Right lobe of liver (tissue), 6 donors: ENCODE measurements around the gene EPS8L3. TPM values are rescaled to one million over a fixed set of nuclear protein-coding genes. Genes with fewer than 3 reads are reported as not detected.

Source experiments
- ATAC-seq, 4 donors: fragments of 200-7000 bp; cut with Tn5 transposase; one replicate each; pipeline ENCODE4 v1.9.1; 2020; ENCODE audit warnings: mild to moderate bottlenecking in 4 of 4, moderate library complexity in 4 of 4
- DNase-seq, 3 donors: peaks; one replicate each; pipeline ENCODE4 v3.0.0-alpha.2; 2020
- H3K27ac ChIP-seq, 3 donors: fragments of 200-600 bp; one replicate each; pipeline ENCODE4 v1.8.0; 2022
- H3K27me3 ChIP-seq, 2 donors: fragments of 200-600 bp; one replicate each; pipeline ENCODE4 v1.8.0; 2022
- H3K36me3 ChIP-seq, 4 donors: fragments of 200-600 bp; sonication (generic) in 1 of 4; one replicate each; pipeline versions ENCODE4 v1.5.1 to v1.8.0; 2017 to 2022; ENCODE audit warnings: control low read depth in 1 of 4
- H3K4me1 ChIP-seq, 4 donors: fragments of 200-600 bp; sonication (generic) in 1 of 4; one replicate each; pipeline versions ENCODE4 v1.5.1 to v1.8.0; 2017 to 2022; ENCODE audit warnings: control low read depth in 1 of 4
- H3K4me3 ChIP-seq, 3 donors: fragments of 200-600 bp; one replicate each; pipeline ENCODE4 v1.8.0; 2022
- H3K9me3 ChIP-seq, 4 donors: fragments of 200-600 bp; sonication (generic) in 1 of 4; one replicate each; pipeline versions ENCODE4 v1.5.1 to v1.8.0; 2017 to 2022; ENCODE audit warnings: control low read depth in 1 of 4
- CTCF ChIP-seq, 4 donors: fragments of 200-600 bp in 3 of 4; fragments of 450-650 bp in 1 of 4; IDR thresholded peaks; one replicate each; pipeline versions ENCODE4 v1.5.1 to v1.8.0; 2016 to 2022; ENCODE audit warnings: antibody characterized with exemption in 4 of 4, mild to moderate bottlenecking in 2 of 4
- POLR2A ChIP-seq: fragments of 450-650 bp; IDR thresholded peaks from one replicate; pipeline ENCODE4 v1.6.1; 2017; ENCODE audit warnings: antibody characterized with exemption, mild to moderate bottlenecking
- WGBS: methylation state at CpG from one replicate; pipeline ENCODE4 v1.1.6; 2018; ENCODE audit warnings: low coverage, low lambda C conversion rate; ENCODE audit not compliant: insufficient coverage; ENCODE audit errors: missing lambda C conversion rate; 5-methylcytosine and 5-hydroxymethylcytosine counted together
- intact Hi-C, 2 donors: fragments of 100-400 bp; cut with DNase I; formaldehyde crosslinking; loops; one replicate each; pipeline versions ENCODE4 v1.11.2 to v1.14.1; 2022
- total RNA-seq, 6 experiments: library from RNA; depleted of rRNA in 2 of 6; stranded (reverse); fragments of >200 nt in 2 of 6; fragmentation: NEBNext Ultra II Directional in 3 of 6; extraction: Animal tissue kit (Norgen Biotek cat#: 25700) in 3 of 6; gene quantifications; one replicate each; pipeline versions ENCODE4 v1.1.0 to v1.2.4, GENCODE V29; 2016 to 2023
- donor health status: DM: no; HTN: yes; CAD: no.
- donor health status: DM: no; HTN: no; CAD: no.
- donor health status: DM: no; HTN: no; CAD: no.
- donor health status: DM: no; HTN: yes; CAD: no.
- donor health status: DM: no; HTN: yes; CAD: no.

The EPS8L3 gene
- total RNA-seq, 6 experiments from 2014 or later = 3.2 to 4.7 (median 3.3) TPM; not detected in 3

GRCh38 chr1:109777980-109778625, 14.4 kb upstream of the EPS8L3 start:
- H3K4me1 ChIP-seq = no peaks in the 10 kb centered on the region
- H3K4me3 ChIP-seq = no peak overlapping the region
- TF ChIP-seq POLR2A = no peak
- no peak for TF ChIP-seq CTCF (IDR thresholded peaks at IDR 0.05)
- intact Hi-C loops = loop anchor here (5.0 to 10.0 kb wide), 2 partner anchors 204 to 233 kb away; partner anchors contain the start of genes AHCYL1 (in 2 of the 2) and GNAI3 (in 1 of the 2)
- no peaks in the 10 kb centered on the region for H3K9me3 ChIP-seq
- DNase-seq (peak; percentile 8 to 36 (median 17)), ATAC-seq (no peak)
- no peak overlapping the region for H3K27ac ChIP-seq
- no peaks in the 10 kb centered on the region for H3K27me3 ChIP-seq
- 72% methylated on average over 9 of the region's 9 CpGs for WGBS
- H3K36me3 ChIP-seq = no peaks in the 10 kb centered on the region

GRCh38 chr1:109777436-109777835, 13.7 kb upstream of the EPS8L3 start:
- Histone ChIP-seq H3K9me3 (no peaks in the 10 kb centered on the region), H3K4me3 (no peak overlapping the region), H3K27me3 (no peaks in the 10 kb centered on the region), H3K27ac (no peak overlapping the region), H3K4me1 (no peaks in the 10 kb centered on the region), H3K36me3 (no peaks in the 10 kb centered on the region)
- intact Hi-C loops = loop anchor here (5.0 to 10.0 kb wide), 2 partner anchors 205 to 233 kb away; partner anchors contain the start of genes AHCYL1 (in 2 of the 2) and GNAI3 (in 1 of the 2)
- no CpG with 5 or more reads among the region's 7 CpGs for WGBS
- DNase-seq = peak; percentile 8 to 35 (median 33)
- no peak for ATAC-seq
- no peak for TF ChIP-seq POLR2A
- no peak for TF ChIP-seq CTCF (IDR thresholded peaks at IDR 0.05)

GRCh38 chr1:109776911-109777310, 13.2 kb upstream of the EPS8L3 start:
- peak; percentile 88 to 93 (median 90) for ATAC-seq
- H3K36me3 ChIP-seq = no peaks in the 10 kb centered on the region
- intact Hi-C loops = loop anchor here (5.0 to 10.0 kb wide), 2 partner anchors 205 to 232 kb away; partner anchors contain the start of genes AHCYL1 (in 2 of the 2) and GNAI3 (in 1 of the 2)
- H3K9me3 ChIP-seq = no peaks in the 10 kb centered on the region
- H3K4me3 ChIP-seq = no peak overlapping the region
- peak; percentile 80 to 84 (median 82) for DNase-seq
- H3K27ac ChIP-seq = no peak overlapping the region
- H3K4me1 ChIP-seq = no peaks in the 10 kb centered on the region
- 0% methylated on average over 2 of the region's 4 CpGs for WGBS
- no peaks in the 10 kb centered on the region for H3K27me3 ChIP-seq
- TF ChIP-seq POLR2A (no peak), CTCF (IDR thresholded peaks at IDR 0.05) (peak; percentile 95 to 99 (median 98))

- no peaks in the 10 kb centered on the region for H3K9me3 ChIP-seq
- 75% methylated on average over 5 of the region's 6 CpGs for WGBS
- no peaks in the 10 kb centered on the region for H3K36me3 ChIP-seq
- H3K4me1 ChIP-seq = no peaks in the 10 kb centered on the region
- DNase-seq = peak; percentile 15 to 44 (median 43)
- H3K27ac ChIP-seq = no peak overlapping the region
- ATAC-seq = no peak
- H3K4me3 ChIP-seq = no peak overlapping the region
- TF ChIP-seq CTCF (IDR thresholded peaks at IDR 0.05) (no peak), POLR2A (no peak)
- intact Hi-C loops = loop anchor here (5.0 to 10.0 kb wide), 2 partner anchors 206 to 232 kb away; partner anchors contain the start of genes AHCYL1 (in 2 of the 2) and GNAI3 (in 1 of the 2)
- H3K27me3 ChIP-seq = no peaks in the 10 kb centered on the region
These were observed 12.6 kb upstream of the EPS8L3 start for GRCh38 chr1:109776206-109776835.
